Fibroblast of villous mesenchyme (primary cell): ENCODE results near the gene VAT1L. TPM values are rescaled to one million over a fixed set of nuclear protein-coding genes. Genes with fewer than 3 reads are reported as not detected.

Experiments
- DNase-seq: peaks from one replicate; pipeline ENCODE4 v3.0.0-alpha.2; 2010; ENCODE audit warnings: low read depth
- H3K4me3 ChIP-seq: 2 replicates; pipeline ENCODE4 v1.5.1; 2011; ENCODE audit warnings: low read depth, mild to moderate bottlenecking, low read length
- CTCF ChIP-seq: IDR thresholded peaks from 2 replicates; pipeline ENCODE4 v1.5.1; 2012; ENCODE audit warnings: low read depth, mild to moderate bottlenecking, low read length; ENCODE audit not compliant: insufficient read depth
- total RNA-seq: library from RNA; depleted of rRNA; stranded (reverse); fragments of >200 nt; gene quantifications from 2 replicates; pipeline ENCODE4 v1.2.3, GENCODE V29; 2012

The VAT1L gene
- total RNA-seq, 1 donor, result 37.6 TPM

- DNase-seq, result no peak
- H3K4me3 ChIP-seq, result no peak overlapping the region
- no peak for TF ChIP-seq CTCF
Observed at GRCh38 chr16:77762262-77762661, 26.1 kb upstream of the VAT1L start.

- no peak for TF ChIP-seq CTCF
- no peak for DNase-seq
- H3K4me3 ChIP-seq, result no peak overlapping the region
Observed at GRCh38 chr16:77763994-77764393, 24.4 kb upstream of the VAT1L start.

GRCh38 chr16:77767211-77767610 lies 21.2 kb upstream of the VAT1L start:
- no peak overlapping the region for H3K4me3 ChIP-seq
- no peak for TF ChIP-seq CTCF
- no peak for DNase-seq

- TF ChIP-seq CTCF, result no peak
- H3K4me3 ChIP-seq, result no peak overlapping the region
- DNase-seq, result no peak
Observed at GRCh38 chr16:77767826-77768225, 20.5 kb upstream of the VAT1L start.

- no peak for TF ChIP-seq CTCF
- DNase-seq, result peak; percentile 21
- no peak overlapping the region for H3K4me3 ChIP-seq
Observed at GRCh38 chr16:77775911-77776909, 12.2 kb upstream of the VAT1L start.

GRCh38 chr16:77777745-77778144 lies 10.6 kb upstream of the VAT1L start:
- no peak for TF ChIP-seq CTCF
- H3K4me3 ChIP-seq, result no peak overlapping the region
- DNase-seq, result no peak
